ENCODE results near the gene ARHGEF1.
"Not testable (repeated sequence)": the region's sequence is repeated elsewhere in the genome, so short reads cannot be mapped to it uniquely, and the experiment has no call there.

Gene ARHGEF1

DNA sequence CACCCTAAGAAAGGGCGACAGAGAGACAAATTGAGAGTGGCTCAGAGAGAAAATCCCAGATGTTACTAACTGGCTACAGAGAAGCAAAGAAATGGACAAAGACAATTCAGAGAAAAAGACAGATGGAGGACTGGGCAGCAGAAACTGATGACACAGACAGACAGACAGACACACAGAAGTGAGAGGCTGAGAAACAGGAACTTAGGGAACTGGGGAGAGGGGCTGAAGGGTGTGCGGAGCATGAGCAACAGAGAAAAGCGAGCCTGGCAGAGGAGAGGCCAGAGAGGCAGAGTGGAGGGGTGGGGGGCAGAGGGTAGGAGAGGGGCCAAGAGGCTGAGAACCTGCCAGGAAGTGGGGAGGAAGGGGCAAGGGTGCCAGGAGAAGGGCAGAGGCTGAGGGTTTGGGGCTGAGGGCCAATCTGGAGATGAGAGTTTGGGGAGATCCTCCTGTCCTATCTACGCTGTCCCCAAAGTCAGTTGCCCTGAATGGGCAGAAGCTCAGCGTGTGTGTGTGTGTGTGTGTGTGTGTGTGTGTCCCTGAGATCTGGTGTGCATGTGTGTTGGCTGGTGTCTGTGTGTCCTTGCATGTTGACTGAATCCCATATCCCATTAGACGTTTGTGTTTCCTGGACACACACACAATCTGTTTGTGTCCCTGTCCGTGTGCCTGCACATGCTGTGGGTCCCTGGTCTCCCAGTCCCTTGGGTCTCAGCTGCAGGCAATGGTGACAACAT, 50.9 kb downstream of the ARHGEF1 start:
- DNase-seq = no peak

DNA sequence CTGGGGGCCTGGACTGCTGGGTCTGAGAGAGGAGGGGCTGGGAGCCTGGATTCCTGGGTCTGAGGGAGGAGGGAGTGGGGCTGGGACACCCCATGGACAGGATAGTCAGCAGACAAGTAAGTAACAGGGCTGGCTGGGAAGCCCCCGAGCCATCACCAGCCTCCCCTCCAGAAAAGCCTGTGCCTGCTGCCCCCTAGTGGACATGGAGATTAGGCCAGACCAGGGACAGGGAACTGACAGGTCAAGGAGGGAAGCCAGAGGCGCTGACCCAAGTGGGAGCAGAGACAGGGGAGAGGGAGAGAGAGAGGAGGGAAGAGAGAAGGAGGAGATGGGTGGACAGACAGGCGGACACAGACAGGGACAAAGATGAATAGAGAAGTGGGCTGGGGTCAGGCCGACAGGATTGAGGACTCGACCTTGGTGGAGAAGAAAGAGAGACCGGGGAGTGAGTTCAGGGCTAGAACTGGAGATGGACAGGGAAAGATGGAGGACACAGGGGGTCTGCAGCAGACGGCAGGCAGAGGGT, 51.9 kb downstream of the ARHGEF1 start:
- DNase-seq = peak; percentile 82

DNA sequence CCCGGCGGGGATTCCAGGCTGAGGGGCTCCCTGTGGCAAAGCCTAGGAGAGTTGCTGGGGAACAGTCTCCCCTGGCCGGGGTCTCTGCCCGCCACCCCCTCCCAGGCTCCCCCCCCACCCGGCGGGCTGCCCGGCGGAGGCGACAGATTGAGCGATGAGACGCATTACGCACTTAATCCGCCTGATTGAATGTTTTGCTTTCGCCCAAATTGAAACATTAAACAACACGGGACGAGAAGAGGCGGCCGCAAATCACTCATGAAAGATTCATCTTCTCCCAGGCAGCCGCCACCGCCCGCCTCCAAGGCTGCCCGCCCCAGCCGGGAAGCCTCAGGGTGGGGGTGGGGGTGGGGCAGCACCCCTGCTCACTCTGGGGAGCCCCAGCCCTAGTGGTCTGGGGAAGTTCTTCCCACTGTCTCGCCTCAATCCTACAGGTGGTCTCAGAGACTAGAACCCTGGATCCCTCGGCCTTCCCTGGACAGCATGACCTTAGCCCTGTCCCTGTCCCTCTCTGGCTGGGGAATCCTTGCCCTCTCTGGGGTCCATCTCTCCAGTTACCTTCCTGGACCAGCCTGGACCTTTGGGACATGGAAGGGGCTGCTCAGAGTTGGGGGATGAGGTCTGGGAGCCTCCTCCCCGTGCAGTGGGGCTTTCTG, 52.9 kb downstream of the ARHGEF1 start:
- no peak for DNase-seq

DNA sequence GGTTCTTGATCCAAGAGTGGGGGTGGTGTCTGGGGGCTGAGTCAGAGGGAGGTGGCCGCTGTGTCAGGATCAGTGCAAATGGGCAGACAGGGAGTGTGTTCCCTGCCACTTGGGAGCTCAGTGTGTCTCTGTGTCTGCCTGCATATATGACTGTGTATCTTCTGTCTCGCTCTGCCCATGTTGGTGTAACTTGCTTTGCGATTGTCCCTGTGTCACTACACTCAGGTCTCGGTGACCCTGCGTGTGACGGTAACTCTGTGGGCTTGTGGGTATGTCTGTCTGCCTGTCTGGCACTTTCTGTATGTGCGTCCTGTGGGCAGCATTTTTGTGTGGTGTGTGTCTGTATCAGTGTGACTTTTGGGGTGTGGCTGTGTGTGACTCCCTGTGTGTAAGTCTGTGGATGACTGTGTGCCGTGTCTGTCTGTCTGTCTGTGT, 53.4 kb downstream of the ARHGEF1 start:
- peak; percentile 20 for DNase-seq

DNA sequence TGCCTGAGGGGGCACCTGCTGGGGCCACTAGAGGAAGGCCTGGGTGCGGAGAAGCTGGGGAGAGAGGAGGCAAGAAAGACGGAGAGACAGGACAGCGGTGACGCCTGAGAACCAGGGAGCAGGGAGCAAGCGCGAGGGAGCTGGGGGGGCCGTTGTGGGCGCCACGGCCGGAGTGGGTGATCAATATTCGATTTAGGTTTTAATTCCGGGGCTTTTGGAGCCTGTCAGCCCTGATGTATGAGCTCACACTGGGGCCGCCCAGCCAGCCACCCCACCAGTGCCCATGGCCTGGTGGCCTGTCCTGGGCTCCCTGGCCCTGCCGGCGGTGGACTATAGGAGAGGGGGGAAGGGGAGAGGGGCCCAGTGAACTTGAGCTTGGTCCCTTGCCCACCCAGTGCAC, 54.0 kb downstream of the ARHGEF1 start:
- DNase-seq = peak; percentile 22

DNA sequence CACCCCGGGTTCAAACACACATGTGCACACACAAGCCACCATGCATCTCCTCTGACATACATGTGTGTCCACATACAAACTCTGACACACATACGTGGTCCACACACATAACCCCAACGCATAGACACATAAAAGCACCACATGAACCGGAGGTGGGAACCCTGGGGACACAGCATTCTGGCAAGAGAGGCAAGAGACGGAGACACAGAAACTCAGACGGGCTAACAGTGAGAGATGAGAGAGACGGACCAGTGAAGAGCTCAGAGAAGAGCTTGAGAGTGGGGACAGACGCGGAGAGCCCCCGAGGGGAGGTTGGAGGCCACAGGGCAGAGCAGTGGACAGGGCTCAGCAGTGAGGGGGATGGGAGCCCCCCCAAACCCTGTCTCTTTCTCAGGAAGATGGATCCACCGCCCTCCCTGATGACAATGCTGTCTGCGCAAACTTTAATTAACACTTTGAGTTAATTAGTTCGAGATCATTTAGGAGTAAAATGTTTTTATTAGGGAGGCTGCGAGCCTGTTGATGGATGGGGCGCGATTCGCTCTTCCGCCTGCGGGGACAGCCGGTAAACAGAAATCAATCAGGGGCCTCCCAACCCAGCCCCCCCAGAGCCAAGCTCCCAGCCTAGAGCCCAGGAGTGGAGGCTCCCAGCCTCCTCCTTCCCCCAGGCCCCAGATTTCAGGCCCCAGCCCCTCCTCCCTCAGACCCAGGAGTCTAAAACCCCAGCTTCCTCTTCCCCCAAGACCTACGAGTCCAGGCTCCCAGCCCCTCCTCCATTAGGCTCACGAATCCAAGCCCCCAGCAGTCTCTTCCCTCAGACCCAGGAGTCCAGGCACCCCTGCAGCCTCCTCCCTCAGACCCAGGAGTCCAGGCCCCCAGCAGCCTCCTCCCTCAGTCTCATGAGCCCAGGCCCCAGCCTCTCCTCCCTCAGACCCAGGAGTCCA, 54.8 kb downstream of the ARHGEF1 start:
- DNase-seq = peak; percentile 26

DNA sequence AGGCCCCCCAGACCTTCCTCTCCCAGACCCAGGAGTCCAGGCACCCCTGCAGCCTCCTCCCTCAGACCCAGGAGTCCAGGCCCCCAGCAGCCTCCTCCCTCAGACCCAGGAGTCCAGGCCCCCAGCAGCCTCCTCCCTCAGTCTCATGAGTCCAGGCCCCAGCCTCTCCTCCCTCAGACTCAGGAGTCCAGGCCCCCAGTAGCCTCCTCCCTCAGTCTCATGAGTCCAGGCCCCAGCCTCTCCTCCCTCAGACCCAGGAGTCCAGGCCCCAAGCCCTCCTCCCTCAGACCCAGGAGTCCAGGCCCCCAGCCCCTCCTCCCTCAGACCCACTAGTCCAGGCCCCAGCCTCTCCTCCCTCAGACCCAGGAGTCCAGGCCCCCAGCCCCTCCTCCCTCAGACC, 56.2 kb downstream of the ARHGEF1 start:
- DNase-seq = not testable (repeated sequence)

DNA sequence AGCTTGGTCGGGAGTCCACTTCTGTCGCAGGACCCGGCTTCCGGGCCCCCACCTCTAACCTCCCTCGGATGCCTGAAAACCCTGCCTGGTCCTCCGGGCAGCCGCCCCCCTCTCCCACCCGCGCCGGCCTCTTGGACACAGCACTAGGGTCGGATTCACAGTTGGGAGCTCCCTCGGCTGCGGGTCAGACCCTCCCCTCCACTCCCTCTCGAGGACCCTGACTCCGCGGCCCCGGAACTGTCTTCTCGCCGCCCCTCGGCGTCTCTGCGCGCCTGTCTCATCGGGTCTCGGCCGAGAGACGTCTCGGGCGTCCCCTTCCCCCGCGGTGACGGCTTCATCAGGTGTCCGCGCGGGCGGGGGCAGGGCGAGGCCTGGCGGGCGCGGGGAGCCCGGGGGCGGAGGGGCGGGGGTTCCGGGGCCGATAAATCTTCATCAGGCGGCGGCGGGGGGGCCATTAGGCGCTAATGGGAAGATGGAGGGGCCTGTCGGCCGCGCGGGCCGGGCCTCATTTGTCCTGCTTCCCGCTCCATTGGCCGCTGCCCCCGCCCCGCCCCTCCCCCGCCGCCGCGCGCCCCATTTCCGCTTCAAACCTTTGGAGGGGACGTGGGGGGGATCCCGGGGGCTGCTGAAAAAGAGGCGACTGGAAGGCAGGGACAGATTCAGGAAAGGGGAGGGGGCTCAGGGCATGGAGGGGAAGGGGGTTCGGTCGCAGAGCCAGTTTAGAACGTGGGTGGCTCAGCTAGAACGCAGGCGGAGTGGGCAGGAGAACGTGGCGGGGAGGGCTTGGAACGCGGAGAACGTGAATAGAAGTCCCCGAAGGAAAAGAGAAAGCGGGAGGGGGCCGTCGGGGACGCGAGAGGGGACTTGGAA, 57.1 kb downstream of the ARHGEF1 start:
- DNase-seq = peak; percentile 54

DNA sequence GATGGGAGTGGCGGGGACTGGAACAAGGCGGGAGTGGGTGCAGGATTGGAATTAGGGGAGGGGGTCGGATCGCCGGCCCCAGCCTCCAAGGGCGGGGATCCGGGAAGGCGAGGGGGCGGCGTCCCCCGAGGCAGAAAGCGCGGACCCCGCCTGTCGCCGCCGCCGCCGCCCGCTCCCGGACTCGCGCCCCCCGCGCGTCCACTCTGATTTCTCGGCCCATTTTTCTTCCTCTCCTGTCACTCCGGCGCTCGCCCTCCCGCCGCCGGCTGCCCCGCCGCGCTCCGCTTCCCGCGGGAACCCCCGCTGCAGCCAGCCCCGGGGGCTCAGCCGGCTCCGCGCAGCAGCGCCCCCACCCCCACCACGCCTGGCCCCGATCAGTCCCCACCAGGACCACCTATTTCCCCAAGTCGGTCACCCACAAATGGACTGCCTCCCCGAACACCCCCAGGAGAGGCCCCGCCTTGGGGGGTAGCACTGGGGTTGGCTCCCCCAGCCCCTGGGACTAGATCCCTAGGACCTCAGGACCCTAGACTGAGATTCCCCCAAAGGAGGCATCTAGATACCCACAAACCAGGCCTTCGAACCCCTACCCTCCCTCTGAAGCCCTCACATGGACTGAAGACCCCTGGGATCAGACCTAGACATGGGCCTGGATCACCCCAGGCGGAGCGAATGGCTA, 57.9 kb downstream of the ARHGEF1 start:
- no peak for DNase-seq

DNA sequence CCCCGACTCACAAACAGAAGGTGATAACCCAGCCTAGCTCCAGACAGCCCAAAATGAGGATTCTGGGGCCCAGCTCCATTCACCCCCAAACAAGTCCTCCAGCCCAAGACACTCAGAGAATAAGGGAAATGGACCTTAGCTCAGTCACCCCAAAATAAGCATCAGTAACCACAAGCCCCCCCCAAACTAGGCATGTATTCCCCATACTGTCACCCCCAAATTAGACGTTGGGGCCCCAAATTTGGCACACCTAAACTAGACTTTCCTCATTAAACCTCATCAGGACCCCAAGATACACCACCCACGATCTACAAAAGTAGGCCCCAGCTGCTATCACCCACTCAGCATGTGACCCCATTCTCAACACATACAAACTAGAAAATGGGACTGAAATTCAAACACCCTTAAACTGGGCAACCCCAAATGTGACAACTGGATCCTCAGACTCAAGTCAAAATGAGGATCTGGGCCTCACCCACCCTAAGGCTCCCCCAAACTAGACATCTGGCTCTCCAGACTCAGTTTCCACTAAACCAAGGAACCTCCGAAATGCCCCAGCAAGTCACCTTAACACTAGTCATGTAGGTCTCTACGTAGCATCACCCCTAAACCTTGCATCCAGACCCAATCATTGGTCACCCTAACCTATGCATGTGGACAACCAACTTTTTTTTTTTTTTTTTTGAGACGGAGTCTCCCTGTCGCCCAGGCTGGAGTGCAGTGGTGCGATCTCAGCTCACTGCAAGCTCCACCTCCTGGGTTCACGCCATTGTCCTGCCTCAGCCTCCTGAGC, 58.6 kb downstream of the ARHGEF1 start:
- no peak for DNase-seq

DNA sequence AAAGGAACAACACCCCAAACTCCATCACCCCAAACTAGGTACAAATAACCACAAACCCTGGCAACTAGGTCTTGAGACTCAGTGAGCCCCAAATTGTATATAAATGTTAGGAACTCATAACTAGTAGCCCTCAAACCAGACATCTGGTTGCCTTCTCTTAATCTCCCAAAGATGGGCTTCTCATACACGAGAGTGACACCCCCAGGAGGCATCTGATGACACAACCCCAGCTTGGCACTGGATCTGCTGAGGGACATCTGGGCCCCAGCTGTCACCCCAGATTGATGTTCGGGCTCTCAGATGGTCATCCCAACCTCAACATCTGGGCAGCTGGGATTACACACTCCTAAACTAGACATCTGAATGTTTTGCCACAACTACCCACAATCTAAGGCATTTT, 61.4 kb downstream of the ARHGEF1 start:
- DNase-seq = no peak

DNA sequence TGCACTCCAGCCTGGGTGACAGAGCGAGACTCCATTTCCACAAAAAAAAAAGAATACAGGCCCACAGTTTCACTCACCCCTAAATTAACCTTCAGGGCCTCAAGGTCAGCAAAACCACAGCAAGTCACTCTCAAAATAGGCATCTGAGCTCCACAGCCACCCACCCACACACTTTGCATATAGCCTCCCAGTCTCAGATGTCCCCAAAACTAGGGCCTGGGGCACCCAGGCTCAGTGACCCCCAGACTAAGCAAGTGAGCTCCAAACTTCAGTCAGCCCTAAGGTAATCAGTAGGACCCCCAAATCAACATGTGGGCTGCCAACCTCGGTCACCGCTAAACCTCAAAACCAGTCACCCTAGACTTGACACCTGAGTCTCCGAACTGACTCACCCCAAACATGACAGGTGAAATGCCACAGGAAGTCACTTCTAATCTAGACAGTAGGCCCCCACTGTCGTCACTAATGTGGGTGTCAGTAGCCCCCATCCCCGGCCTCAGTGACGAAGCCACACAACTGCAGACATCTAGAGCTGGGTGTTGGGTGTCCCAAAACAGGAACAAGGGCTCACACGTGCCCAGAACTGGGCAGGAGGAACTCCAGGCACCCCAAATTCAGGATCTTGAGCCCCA, 62.3 kb downstream of the ARHGEF1 start:
- DNase-seq = no peak

DNA sequence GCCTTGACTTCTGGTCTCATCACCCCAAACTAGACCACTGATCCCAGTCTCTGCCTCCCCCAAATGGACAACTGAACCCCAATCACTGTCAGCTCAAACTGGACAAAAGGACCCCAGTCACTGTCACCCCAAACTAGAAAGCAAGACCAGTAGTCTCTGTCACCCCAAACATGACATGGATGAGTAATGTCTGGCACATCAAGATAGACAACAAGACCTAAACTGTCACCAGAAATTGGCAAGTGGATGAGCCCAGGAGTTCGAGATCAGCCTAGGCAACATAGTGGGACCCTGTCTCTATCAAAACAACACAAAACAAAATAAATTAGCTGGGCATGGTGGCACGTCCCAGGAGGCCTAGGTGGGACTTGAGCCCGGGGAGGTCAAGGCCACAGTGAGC, 64.1 kb downstream of the ARHGEF1 start:
- DNase-seq = no peak

DNA sequence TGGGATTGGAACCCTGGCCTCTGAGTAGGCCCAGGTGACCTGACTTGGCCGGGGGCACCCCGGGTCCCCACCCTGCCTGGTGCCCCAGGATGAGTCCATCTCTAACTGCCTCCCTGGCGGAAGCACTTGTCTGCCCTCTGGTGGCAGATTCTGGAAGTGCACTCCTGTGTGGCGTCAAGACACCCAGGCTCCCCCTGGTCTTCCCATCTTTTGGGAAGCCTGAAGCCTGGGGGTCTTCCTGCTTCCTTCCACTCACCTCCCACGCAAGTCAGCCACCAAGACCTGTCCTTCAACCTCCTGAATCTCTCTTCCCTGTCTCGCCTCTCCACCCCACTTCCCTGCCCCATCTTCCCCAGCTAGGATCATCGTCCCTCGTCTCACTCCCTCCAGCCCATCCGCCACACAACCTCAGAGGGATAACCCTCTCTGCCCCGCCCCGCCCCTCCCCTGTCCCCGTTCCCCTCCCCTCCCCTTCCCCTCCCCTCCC, 68.7 kb downstream of the ARHGEF1 start:
- peak; percentile 86 for DNase-seq

DNA sequence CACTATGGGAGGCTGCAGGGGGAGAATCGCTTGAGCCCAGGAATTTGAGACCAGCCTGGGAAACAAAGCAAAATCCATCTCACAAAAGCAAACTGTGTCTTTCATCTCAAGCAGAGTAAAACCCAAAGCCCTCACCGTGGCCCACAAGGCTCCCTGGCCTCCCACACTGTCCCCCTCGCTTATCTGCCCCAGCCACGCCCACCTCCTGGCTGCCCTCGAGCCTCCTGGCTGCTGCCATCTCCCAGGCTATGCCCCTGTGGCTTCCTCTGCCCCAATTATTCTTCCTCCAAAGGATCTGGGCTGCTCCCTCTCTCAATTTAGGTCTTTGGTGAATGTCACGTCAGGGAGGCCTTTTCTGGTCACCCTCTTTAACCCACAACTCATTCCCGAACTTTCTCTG, 72.5 kb downstream of the ARHGEF1 start:
- no peak for DNase-seq

DNA sequence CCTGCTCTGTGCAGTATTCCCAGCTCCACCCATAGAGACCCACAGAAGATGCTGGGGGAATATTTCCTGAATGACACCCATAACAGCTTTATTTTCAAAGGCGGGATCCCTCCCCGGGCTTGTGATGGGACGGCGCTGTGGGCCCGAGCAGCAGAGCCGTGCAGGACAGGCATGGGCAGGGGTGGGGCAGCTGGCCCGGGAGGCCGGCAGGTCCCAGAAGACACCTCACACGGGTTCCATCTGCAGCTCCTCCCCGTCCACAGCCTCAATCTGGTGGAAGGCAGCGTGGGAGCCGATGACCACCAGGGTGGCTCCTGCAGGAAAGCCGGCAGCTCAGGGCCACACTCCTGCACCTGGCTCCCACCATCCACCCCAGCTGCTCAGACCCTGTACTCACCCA, 73.6 kb downstream of the ARHGEF1 start:
- DNase-seq = no peak

All from retina (tissue), 1 donor.